ENCODE results near the gene INTS4.

DNA sequence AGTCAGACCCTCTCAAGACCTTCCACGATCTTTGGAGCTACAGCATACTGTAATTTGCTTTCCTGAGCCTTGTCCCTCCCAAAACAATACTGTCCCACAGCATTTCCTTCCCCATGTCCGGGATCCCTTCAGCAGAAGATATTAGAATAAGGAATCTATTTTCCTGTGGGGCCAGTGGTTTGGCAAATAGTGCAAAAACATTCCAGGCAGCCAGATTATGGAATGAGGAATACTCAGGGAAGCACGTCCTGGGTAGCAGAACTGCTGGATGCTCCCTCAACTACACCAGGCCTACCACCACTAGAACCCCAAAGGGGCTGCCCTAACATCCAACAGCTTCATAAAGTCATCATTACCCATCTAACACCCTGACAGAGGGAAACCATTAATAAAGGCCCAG, 112.1 kb downstream of the INTS4 start:
- TF ChIP-seq POLR2AphosphoS5 (IDR thresholded peaks at IDR 0.05; ENCODE audit: low read depth, low read length) (no peak), CTCF (IDR thresholded peaks at IDR 0.05; ENCODE audit: control extremely low read depth in 1 of 3, insufficient read depth in 1 of 3, low read depth in 1 of 3, low read length in 3 of 3) (no peak), EZH2 (IDR thresholded peaks at IDR 0.05; ENCODE audit: low read depth, low read length, severe bottlenecking) (no peak), EP300 (IDR thresholded peaks at IDR 0.05; ENCODE audit: borderline replicate concordance in 1 of 2, low read depth in 2 of 2, low read length in 2 of 2) (no peak), TCF12 (IDR thresholded peaks at IDR 0.05; ENCODE audit: low read depth, low read length) (no peak)
